H1 (cell line): ENCODE results near the gene SH2B2.

Experiments
- CREB1 ChIP-seq: IDR thresholded peaks from 2 replicates; pipeline ENCODE4 v1.6.1; 2012; ENCODE audit warnings: inconsistent platforms
- EP300 ChIP-seq, 2 experiments: IDR thresholded peaks; 1 replicate in 1 of 2; 2 replicates in 1 of 2; pipeline ENCODE4 v1.6.1; 2011 to 2012; ENCODE audit warnings: low read depth in 2 of 2, low read length in 2 of 2, mild to moderate bottlenecking in 2 of 2, borderline replicate concordance in 1 of 2, inconsistent platforms in 1 of 2, moderate library complexity in 1 of 2
- MAX ChIP-seq: IDR thresholded peaks from 2 replicates; pipeline ENCODE4 v1.6.1; 2012; ENCODE audit warnings: inconsistent platforms
- POLR2A ChIP-seq, 2 experiments: IDR thresholded peaks; 1 replicate in 1 of 2; 2 replicates in 1 of 2; pipeline ENCODE4 v1.6.1; 2011; ENCODE audit warnings: low read depth in 2 of 2, low read length in 2 of 2, mild to moderate bottlenecking in 2 of 2; ENCODE audit errors: control extremely low read depth in 1 of 2
- SIX5 ChIP-seq: IDR thresholded peaks from 2 replicates; pipeline ENCODE4 v1.6.1; 2011; ENCODE audit warnings: mild to moderate bottlenecking, low read depth, low read length
- TCF12 ChIP-seq: IDR thresholded peaks from 2 replicates; pipeline ENCODE4 v1.6.1; 2011; ENCODE audit warnings: low read depth, mild to moderate bottlenecking, low read length
- TF ChIP-seq, protein P1 (sequence below), 3 experiments: IDR thresholded peaks; 1 replicate in 2 of 3; 2 replicates in 1 of 3; pipeline versions ENCODE4 v1.5.1 to v1.6.1; 2011; ENCODE audit warnings: low read length in 3 of 3, mild to moderate bottlenecking in 3 of 3, inconsistent platforms in 2 of 3, low read depth in 1 of 3, moderate library complexity in 1 of 3; ENCODE audit not compliant: insufficient read depth in 1 of 3; ENCODE audit errors: control extremely low read depth in 1 of 3

DNA sequence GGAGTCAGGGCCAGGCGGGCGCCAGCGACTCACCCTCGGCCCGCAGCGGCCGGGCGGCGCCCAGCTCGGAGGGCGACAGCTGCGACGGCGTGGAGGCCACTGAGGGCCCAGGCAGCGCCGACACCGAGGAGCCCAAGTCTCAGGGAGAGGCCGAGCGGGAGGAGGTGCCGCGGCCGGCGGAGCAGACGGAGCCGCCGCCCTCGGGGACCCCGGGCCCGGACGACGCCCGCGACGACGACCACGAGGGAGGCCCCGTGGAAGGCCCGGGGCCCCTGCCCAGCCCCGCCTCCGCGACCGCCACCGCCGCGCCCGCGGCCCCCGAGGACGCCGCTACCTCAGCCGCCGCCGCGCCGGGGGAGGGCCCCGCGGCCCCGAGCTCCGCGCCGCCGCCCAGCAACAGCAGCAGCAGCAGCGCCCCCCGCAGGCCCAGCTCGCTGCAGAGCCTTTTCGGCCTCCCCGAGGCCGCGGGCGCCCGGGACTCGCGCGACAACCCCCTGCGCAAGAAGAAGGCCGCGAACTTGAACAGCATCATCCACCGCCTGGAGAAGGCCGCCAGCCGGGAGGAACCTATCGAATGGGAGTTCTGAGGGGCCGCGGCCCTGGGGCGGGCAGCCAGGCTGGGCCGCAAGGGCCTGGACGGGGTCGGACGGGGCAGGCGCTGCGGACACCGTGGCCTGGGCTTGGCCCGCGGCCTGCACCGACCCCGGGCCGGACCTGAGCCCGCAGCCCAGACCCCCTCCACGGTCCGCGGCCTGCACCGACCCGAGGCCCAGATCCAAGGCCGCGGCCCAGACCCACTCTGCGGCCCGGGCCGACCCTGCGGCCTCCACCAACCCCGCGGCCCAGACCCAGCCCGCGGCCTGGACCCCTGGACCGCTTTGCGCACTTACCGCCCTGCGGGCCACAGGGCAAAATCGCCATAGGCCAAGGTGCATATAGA lies 37.9 kb upstream of the SH2B2 start:
- TF ChIP-seq EP300 (IDR thresholded peaks at IDR 0.05; ENCODE audit: borderline replicate concordance in 1 of 2, low read depth in 2 of 2, low read length in 2 of 2), result no peak
- TF ChIP-seq, protein P1, sequence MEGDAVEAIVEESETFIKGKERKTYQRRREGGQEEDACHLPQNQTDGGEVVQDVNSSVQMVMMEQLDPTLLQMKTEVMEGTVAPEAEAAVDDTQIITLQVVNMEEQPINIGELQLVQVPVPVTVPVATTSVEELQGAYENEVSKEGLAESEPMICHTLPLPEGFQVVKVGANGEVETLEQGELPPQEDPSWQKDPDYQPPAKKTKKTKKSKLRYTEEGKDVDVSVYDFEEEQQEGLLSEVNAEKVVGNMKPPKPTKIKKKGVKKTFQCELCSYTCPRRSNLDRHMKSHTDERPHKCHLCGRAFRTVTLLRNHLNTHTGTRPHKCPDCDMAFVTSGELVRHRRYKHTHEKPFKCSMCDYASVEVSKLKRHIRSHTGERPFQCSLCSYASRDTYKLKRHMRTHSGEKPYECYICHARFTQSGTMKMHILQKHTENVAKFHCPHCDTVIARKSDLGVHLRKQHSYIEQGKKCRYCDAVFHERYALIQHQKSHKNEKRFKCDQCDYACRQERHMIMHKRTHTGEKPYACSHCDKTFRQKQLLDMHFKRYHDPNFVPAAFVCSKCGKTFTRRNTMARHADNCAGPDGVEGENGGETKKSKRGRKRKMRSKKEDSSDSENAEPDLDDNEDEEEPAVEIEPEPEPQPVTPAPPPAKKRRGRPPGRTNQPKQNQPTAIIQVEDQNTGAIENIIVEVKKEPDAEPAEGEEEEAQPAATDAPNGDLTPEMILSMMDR (IDR thresholded peaks at IDR 0.05; ENCODE audit: control extremely low read depth in 1 of 3, insufficient read depth in 1 of 3, low read depth in 1 of 3, low read length in 3 of 3), result peak; percentile 59 to 64 (median 61)
- no peak for TF ChIP-seq TCF12
- no peak for TF ChIP-seq SIX5
- no peak for TF ChIP-seq POLR2A (IDR thresholded peaks at IDR 0.05; ENCODE audit: control extremely low read depth in 1 of 2, low read depth in 2 of 2, low read length in 2 of 2)
- no peak for TF ChIP-seq MAX
- TF ChIP-seq CREB1, result 0 out of 2 replicates have a peak, but pooled peaks have one; percentile 7
